HepG2 (cell line): ENCODE measurements around the gene DPP6. TPM values are rescaled to one million over a fixed set of nuclear protein-coding genes. Genes with fewer than 3 reads are reported as not detected.

ENCODE experiments used
- ATAC-seq: fragments of 200-7000 bp; cut with Tn5 transposase; 3 replicates; pipeline ENCODE4 v1.9.1; 2020; ENCODE audit warnings: mild to moderate bottlenecking, moderate library complexity
- BruUV-seq: library from RNA; stranded (reverse); fragments of 400-500 nt; replicated peaks from 2 replicates; lab custom pipeline; 2021; lab: Mats Ljungman, UMichigan
- CTCF ChIA-PET: fragments of 300-600 bp; formaldehyde crosslinking; extraction: SDS; loops from one replicate; lab custom pipeline; 2021; ENCODE audit warnings: low total read pairs, inconsistent platforms, low intra/inter-chr PET ratio; lab: Yijun Ruan, JAX
- POLR2A ChIA-PET: fragments of 350-600 bp; sonication (Branson Sonifier 250); formaldehyde crosslinking; loops from one replicate; lab custom pipeline; 2020; ENCODE audit warnings: antibody characterized with exemption, inconsistent platforms; lab: Yijun Ruan, JAX
- DNase-seq: peaks from one replicate; pipeline ENCODE4 v3.0.0-alpha.2; 2015; ENCODE audit warnings: low spot score
- FAIRE-seq: peaks from 3 replicates; lab custom pipeline; 2011; peaks lifted over from hg19 to GRCh38; lab: Jason Lieb, UNC
- H2AFZ ChIP-seq: one replicate; pipeline ENCODE4 v1.6.1; 2011; ENCODE audit warnings: low read length, inconsistent platforms
- H3K27ac ChIP-seq: fragments of 300-600 bp; 3 replicates; pipeline ENCODE4 v1.8.0; 2011; ENCODE audit warnings: mixed run types, mild to moderate bottlenecking, mixed read lengths, low read length, inconsistent platforms; ENCODE audit not compliant: insufficient read depth; ENCODE audit errors: extremely low read length
- H3K27me3 ChIP-seq, 2 experiments: fragments of 200-600 bp in 1 of 2; 2 replicates in 1 of 2; 3 replicates in 1 of 2; pipeline versions ENCODE4 v1.6.0 to v1.8.0; 2011; ENCODE audit warnings: low read length in 2 of 2, mild to moderate bottlenecking in 2 of 2, moderate library complexity in 2 of 2, inconsistent platforms in 1 of 2; ENCODE audit not compliant: insufficient read depth in 2 of 2, control insufficient read depth in 1 of 2
- H3K36me3 ChIP-seq, 2 experiments: fragments of 200-600 bp in 1 of 2; replicated peaks in 1 of 2; 2 replicates in 1 of 2; 3 replicates in 1 of 2; pipeline versions ENCODE4 v1.5.1 to v1.8.0; 2011; ENCODE audit warnings: low read length in 2 of 2, inconsistent platforms in 1 of 2; ENCODE audit not compliant: insufficient read depth in 2 of 2, control insufficient read depth in 1 of 2
- H3K4me1 ChIP-seq: 2 replicates; pipeline ENCODE4 v1.5.1; 2012; ENCODE audit warnings: low read length, inconsistent platforms; ENCODE audit not compliant: insufficient read depth
- H3K4me2 ChIP-seq: 2 replicates; pipeline ENCODE4 v1.6.0; 2011; ENCODE audit warnings: low read depth, low read length, inconsistent platforms
- H3K4me3 ChIP-seq, 3 experiments: fragments of 200-600 bp in 1 of 3; sonication (generic), shearing (Covaris generic) in 1 of 3; replicated peaks in 1 of 3; 2 replicates each; pipeline ENCODE4 v1.5.1; 2011 to 2016; ENCODE audit warnings: low read length in 3 of 3, inconsistent platforms in 2 of 3, low read depth in 2 of 3, mild to moderate bottlenecking in 2 of 3, control low read depth in 1 of 3, mixed read lengths in 1 of 3; ENCODE audit not compliant: insufficient read depth in 1 of 3
- H3K79me2 ChIP-seq: one replicate; pipeline ENCODE4 v1.6.1; 2011; ENCODE audit warnings: low read length, inconsistent platforms; ENCODE audit not compliant: insufficient read depth
- H3K9ac ChIP-seq: 2 replicates; pipeline ENCODE4 v1.6.0; 2011; ENCODE audit warnings: mild to moderate bottlenecking, low read depth, low read length, inconsistent platforms; ENCODE audit not compliant: insufficient read depth
- H3K9me3 ChIP-seq: 2 replicates; pipeline ENCODE4 v1.5.1; 2012; ENCODE audit warnings: mild to moderate bottlenecking, low read length
- H4K20me1 ChIP-seq: 2 replicates; pipeline ENCODE4 v1.6.0; 2011; ENCODE audit warnings: inconsistent platforms, mild to moderate bottlenecking, low read length, moderate library complexity; ENCODE audit not compliant: insufficient read depth
- CCAR2 ChIP-seq: fragments of 200-400 bp; formaldehyde crosslinking; optimal IDR thresholded peaks from 2 replicates; pipeline ENCODE3; 2018; ENCODE audit warnings: low read depth, mild to moderate bottlenecking, low read length, moderate library complexity
- PAF1 ChIP-seq: IDR thresholded peaks from 2 replicates; pipeline ENCODE4 v1.6.1; 2016; ENCODE audit warnings: missing genetic modification reagents, missing compliant biosample characterization
- PAWR ChIP-seq: sonication (generic); formaldehyde crosslinking; IDR thresholded peaks from 2 replicates; pipeline ENCODE4 v1.4.0; 2020; ENCODE audit warnings: missing genetic modification reagents, mild to moderate bottlenecking, borderline replicate concordance
- RFX3 ChIP-seq: IDR thresholded peaks from 2 replicates; pipeline ENCODE4 v1.6.1; 2016; ENCODE audit warnings: missing biosample characterization, missing genetic modification reagents
- RNF2 ChIP-seq: fragments of 450-650 bp; conservative IDR thresholded peaks from 2 replicates; pipeline ENCODE4 v1.6.1; 2016; ENCODE audit warnings: low read depth
- SSRP1 ChIP-seq: IDR thresholded peaks from 2 replicates; pipeline ENCODE4 v1.6.1; 2016; ENCODE audit warnings: control low read depth
- ZFP82 ChIP-seq: sonication (generic); formaldehyde crosslinking; IDR thresholded peaks from 2 replicates; pipeline ENCODE4 v1.5.1; 2020; ENCODE audit warnings: mild to moderate bottlenecking, missing genetic modification reagents, borderline replicate concordance
- ZNF329 ChIP-seq: sonication (generic); formaldehyde crosslinking; IDR thresholded peaks from 2 replicates; pipeline ENCODE4 v1.9.0; 2021; ENCODE audit warnings: low read depth, mild to moderate bottlenecking, missing genetic modification reagents
- WGBS: methylation state at CpG from one replicate; pipeline ENCODE4 v1.1.6; 2017; ENCODE audit warnings: low lambda C conversion rate; 5-methylcytosine and 5-hydroxymethylcytosine counted together
- in situ Hi-C: cut with HindIII; loops from 2 replicates; pipeline ENCODE4 v1.10.0; 2017; ENCODE audit warnings: low pct_unique_long_range_greater_than_20kb; ENCODE audit not compliant: extremely low pct_ligation_motif_present
- intact Hi-C: fragments of 100-400 bp; cut with micrococcal nuclease; formaldehyde crosslinking; loops from one replicate; pipeline ENCODE4 v1.10.0; 2022; ENCODE audit not compliant: unreplicated experiment
- polyA plus RNA-seq, 8 experiments: library from polyadenylated mRNA; depleted of rRNA in 3 of 8; stranded (reverse) in 7 of 8; unstranded in 1 of 8; fragments of >200 nt; fragmentation: Illumina TruSeq in 4 of 8; extraction: Trizol in 4 of 8; gene quantifications; 2 replicates each; pipeline versions ENCODE4 v1.2.1 to v1.2.3, GENCODE V29; 2011 to 2016; ENCODE audit warnings: low read depth in 4 of 8, missing spikeins in 1 of 8, mixed read lengths in 1 of 8; ENCODE audit not compliant: insufficient read depth in 1 of 8
- total RNA-seq, 5 experiments: library from RNA; depleted of rRNA; stranded (reverse); fragments of >200 nt; fragmentation: Illumina TruSeq; extraction: Trizol; gene quantifications; 2 replicates each; pipeline ENCODE4 v1.2.3, GENCODE V29; 2016; ENCODE audit warnings: low read depth in 1 of 5
- TF ChIP-seq, protein P1 (sequence below): sonication (generic); formaldehyde crosslinking; IDR thresholded peaks from 2 replicates; pipeline ENCODE4 v1.5.1; 2020; ENCODE audit warnings: missing genetic modification reagents, mild to moderate bottlenecking, borderline replicate concordance
- TF ChIP-seq, protein P2 (sequence below): IDR thresholded peaks from 2 replicates; pipeline ENCODE4 v1.6.1; 2016; ENCODE audit warnings: low read depth, missing genetic modification reagents, missing compliant biosample characterization
- TF ChIP-seq, protein P3 (sequence below): sonication (generic); formaldehyde crosslinking; IDR thresholded peaks from 2 replicates; pipeline ENCODE4 v1.5.1; 2020; ENCODE audit warnings: mild to moderate bottlenecking, missing genetic modification reagents, borderline replicate concordance

Gene DPP6
- total and polyA plus RNA-seq, 2 of the 13 experiments (the other 11 are each of a cell fraction or from before 2014, with no cell fraction given), result not detected

DNA sequence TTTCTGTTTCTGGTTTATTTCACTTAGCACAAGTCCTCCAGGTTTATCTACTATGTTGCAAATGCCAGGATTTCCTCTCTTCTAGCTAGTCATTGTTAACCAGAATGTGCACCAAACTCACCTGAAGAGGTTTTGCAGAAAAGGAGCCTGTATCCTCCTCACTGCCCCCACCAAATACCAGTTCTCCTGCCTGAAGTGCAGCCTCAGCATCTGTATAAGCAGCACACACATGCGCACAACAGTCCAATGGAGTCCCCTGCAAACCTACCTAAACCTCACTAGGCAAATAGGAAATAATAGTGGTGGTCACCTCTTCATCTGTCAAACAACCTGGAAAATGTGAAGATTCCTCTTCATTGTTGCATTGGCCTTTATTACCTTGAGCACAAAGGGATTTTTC lies 712.9 kb downstream of the DPP6 start (continued):
- TF ChIP-seq, protein P1, sequence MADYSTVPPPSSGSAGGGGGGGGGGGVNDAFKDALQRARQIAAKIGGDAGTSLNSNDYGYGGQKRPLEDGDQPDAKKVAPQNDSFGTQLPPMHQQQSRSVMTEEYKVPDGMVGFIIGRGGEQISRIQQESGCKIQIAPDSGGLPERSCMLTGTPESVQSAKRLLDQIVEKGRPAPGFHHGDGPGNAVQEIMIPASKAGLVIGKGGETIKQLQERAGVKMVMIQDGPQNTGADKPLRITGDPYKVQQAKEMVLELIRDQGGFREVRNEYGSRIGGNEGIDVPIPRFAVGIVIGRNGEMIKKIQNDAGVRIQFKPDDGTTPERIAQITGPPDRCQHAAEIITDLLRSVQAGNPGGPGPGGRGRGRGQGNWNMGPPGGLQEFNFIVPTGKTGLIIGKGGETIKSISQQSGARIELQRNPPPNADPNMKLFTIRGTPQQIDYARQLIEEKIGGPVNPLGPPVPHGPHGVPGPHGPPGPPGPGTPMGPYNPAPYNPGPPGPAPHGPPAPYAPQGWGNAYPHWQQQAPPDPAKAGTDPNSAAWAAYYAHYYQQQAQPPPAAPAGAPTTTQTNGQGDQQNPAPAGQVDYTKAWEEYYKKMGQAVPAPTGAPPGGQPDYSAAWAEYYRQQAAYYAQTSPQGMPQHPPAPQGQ, result no peak
- no peak for TF ChIP-seq PAF1 (CRISPR knock-in tag)

DNA sequence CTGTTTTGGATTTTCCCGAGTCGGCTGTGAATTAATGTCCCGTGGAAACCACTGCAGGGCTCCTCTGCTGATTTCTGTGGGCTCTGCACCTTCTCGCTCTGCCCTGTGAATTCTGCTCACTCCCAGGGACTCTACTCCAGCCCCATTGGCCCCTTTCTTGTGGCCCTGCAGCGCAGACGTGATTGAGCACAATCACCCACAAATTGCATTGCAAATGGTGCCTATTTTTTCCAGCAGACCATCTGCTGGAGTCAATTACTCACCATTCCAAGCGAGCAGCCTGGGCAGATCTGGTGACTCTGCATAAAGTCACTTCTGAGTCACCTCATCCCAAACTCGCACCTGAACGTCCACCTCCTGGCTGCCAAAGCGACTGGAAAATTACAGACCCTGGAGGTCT lies 714.9 kb downstream of the DPP6 start:
- CTCF ChIA-PET, result no interaction called here
- ATAC-seq, result no peak
- Histone ChIP-seq H3K4me3 (no peak overlapping the region), H3K9ac (no peak overlapping the region), H3K36me3 (no peaks in the 10 kb centered on the region), H3K4me2 (no peak overlapping the region), H3K4me1 (no peaks in the 10 kb centered on the region), H3K27ac (no peak overlapping the region), H3K79me2 (no peaks in the 10 kb centered on the region), H4K20me1 (no peaks in the 10 kb centered on the region), H3K27me3 (peaks cover 0 to 32% of the 10 kb centered on the region in 2 experiments; a peak in 2 of 5 replicates), H2AFZ (no peak overlapping the region), H3K9me3 (peaks cover 8% of the 10 kb centered on the region; the same call in 1 of the 2 replicates)
- DNase-seq, result no peak
- in situ Hi-C loops (no loop called here), intact Hi-C loops (no loop called here)
- no peak for FAIRE-seq
- POLR2A ChIA-PET, result no interaction called here
- WGBS, result 10% methylated on average over 9 of the region's 10 CpGs
- BruUV-seq, result no TSS peak
- no peak for TF ChIP-seq ZFP82 (CRISPR knock-in tag)
- TF ChIP-seq CCAR2, result no peak
- TF ChIP-seq, protein P2, sequence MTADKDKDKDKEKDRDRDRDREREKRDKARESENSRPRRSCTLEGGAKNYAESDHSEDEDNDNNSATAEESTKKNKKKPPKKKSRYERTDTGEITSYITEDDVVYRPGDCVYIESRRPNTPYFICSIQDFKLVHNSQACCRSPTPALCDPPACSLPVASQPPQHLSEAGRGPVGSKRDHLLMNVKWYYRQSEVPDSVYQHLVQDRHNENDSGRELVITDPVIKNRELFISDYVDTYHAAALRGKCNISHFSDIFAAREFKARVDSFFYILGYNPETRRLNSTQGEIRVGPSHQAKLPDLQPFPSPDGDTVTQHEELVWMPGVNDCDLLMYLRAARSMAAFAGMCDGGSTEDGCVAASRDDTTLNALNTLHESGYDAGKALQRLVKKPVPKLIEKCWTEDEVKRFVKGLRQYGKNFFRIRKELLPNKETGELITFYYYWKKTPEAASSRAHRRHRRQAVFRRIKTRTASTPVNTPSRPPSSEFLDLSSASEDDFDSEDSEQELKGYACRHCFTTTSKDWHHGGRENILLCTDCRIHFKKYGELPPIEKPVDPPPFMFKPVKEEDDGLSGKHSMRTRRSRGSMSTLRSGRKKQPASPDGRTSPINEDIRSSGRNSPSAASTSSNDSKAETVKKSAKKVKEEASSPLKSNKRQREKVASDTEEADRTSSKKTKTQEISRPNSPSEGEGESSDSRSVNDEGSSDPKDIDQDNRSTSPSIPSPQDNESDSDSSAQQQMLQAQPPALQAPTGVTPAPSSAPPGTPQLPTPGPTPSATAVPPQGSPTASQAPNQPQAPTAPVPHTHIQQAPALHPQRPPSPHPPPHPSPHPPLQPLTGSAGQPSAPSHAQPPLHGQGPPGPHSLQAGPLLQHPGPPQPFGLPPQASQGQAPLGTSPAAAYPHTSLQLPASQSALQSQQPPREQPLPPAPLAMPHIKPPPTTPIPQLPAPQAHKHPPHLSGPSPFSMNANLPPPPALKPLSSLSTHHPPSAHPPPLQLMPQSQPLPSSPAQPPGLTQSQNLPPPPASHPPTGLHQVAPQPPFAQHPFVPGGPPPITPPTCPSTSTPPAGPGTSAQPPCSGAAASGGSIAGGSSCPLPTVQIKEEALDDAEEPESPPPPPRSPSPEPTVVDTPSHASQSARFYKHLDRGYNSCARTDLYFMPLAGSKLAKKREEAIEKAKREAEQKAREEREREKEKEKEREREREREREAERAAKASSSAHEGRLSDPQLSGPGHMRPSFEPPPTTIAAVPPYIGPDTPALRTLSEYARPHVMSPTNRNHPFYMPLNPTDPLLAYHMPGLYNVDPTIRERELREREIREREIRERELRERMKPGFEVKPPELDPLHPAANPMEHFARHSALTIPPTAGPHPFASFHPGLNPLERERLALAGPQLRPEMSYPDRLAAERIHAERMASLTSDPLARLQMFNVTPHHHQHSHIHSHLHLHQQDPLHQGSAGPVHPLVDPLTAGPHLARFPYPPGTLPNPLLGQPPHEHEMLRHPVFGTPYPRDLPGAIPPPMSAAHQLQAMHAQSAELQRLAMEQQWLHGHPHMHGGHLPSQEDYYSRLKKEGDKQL (CRISPR knock-in tag), result no peak
- TF ChIP-seq RFX3 (CRISPR knock-in tag), result no peak
- no peak for TF ChIP-seq PAWR (CRISPR knock-in tag)
- no peak for TF ChIP-seq RNF2
- TF ChIP-seq SSRP1 (CRISPR knock-in tag), result no peak
- TF ChIP-seq, protein P3, sequence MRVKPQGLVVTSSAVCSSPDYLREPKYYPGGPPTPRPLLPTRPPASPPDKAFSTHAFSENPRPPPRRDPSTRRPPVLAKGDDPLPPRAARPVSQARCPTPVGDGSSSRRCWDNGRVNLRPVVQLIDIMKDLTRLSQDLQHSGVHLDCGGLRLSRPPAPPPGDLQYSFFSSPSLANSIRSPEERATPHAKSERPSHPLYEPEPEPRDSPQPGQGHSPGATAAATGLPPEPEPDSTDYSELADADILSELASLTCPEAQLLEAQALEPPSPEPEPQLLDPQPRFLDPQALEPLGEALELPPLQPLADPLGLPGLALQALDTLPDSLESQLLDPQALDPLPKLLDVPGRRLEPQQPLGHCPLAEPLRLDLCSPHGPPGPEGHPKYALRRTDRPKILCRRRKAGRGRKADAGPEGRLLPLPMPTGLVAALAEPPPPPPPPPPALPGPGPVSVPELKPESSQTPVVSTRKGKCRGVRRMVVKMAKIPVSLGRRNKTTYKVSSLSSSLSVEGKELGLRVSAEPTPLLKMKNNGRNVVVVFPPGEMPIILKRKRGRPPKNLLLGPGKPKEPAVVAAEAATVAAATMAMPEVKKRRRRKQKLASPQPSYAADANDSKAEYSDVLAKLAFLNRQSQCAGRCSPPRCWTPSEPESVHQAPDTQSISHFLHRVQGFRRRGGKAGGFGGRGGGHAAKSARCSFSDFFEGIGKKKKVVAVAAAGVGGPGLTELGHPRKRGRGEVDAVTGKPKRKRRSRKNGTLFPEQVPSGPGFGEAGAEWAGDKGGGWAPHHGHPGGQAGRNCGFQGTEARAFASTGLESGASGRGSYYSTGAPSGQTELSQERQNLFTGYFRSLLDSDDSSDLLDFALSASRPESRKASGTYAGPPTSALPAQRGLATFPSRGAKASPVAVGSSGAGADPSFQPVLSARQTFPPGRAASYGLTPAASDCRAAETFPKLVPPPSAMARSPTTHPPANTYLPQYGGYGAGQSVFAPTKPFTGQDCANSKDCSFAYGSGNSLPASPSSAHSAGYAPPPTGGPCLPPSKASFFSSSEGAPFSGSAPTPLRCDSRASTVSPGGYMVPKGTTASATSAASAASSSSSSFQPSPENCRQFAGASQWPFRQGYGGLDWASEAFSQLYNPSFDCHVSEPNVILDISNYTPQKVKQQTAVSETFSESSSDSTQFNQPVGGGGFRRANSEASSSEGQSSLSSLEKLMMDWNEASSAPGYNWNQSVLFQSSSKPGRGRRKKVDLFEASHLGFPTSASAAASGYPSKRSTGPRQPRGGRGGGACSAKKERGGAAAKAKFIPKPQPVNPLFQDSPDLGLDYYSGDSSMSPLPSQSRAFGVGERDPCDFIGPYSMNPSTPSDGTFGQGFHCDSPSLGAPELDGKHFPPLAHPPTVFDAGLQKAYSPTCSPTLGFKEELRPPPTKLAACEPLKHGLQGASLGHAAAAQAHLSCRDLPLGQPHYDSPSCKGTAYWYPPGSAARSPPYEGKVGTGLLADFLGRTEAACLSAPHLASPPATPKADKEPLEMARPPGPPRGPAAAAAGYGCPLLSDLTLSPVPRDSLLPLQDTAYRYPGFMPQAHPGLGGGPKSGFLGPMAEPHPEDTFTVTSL (CRISPR knock-in tag), result no peak
- no peak for TF ChIP-seq ZNF329 (CRISPR knock-in tag)
